ENCODE data around the gene CASK.

The CASK gene

GRCh38 chrX:41561045-41561444 lies 362.3 kb downstream of the CASK start:
- no peak for DNase-seq (ENCODE audit: low read depth, low spot score)

DNA sequence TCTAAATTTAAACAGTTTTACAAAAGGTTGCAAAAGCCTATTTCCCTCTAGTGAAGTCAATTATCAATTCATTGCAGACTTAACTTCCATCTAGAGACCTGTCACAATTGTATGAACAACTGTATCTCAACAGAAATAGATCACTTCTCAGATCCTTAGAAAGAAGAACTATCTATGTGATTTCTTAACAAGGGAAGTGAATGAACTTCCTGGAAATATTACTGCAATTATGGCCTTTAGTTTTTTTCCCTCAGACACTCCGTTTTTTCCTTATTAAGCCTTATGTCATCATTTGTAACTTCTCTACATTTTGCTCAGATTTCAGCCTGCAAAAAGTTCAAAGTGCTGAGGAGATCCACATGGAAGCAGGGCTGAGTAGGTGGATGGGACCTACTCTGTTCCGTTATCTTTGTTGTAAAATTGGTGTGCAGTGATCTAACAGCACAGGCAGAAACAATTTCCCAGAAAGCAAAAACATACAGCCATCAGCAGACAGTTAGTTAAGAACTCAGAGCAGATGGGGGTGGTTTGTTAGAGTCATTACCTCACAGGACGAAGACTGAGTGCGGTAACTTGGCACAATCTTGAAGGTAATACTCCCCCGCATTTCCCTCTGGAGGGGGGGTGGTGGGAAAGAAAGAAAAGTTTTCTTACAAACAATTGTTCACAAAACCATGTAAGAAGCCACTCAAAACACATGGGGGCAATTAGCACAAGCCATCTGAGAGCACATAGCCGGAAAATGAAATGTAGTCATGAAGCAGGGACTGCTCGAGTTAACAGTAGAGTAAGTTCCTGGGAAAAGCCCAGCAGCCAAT lies 363.9 kb downstream of the CASK start:
- no peak for DNase-seq (ENCODE audit: low read depth, low spot score)

DNA sequence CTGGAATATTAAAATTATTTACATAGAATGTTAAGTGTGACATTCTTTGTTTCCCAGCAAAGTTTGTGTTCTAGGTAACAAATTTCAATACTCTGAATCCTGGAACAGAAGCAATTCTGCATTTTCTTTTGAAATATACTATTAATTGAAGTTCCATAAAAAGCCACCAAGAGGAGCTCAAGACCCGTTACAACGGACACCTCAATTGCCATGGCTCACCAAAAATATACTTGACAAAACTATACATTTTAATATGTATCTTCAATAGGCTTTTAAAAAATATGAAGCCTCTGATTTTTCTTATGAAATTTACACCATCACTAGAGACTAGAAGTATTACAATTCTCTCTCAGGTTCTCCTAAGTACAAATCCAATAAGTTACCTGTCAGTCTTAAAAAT lies 364.8 kb downstream of the CASK start:
- DNase-seq (ENCODE audit: low read depth, low spot score) = no peak

DNA sequence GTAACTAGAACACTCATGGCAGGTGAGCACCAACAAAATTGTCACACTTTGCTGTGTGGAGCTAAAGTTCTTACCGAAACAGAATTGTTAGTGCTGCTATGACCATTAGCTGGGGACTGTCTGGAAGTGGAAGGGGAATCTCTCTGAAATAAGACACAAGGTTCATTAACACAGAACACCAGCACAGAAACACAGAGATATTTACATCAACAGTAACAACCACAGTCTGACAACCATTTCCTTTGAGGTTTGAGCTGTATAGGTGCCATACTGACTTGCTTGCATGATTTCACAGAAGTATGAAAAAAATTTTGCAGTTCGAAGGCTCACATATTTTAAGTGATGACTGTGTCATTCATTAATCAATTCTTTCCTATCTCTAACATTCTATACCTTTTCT lies 366.4 kb downstream of the CASK start:
- no peak for DNase-seq (ENCODE audit: low read depth, low spot score)

- DNase-seq (ENCODE audit: low read depth, low spot score) = no peak
Observed at GRCh38 chrX:41553688-41554087, 369.7 kb downstream of the CASK start.

GRCh38 chrX:41548411-41548810 lies 374.9 kb downstream of the CASK start:
- no peak for DNase-seq (ENCODE audit: low read depth, low spot score)

DNA sequence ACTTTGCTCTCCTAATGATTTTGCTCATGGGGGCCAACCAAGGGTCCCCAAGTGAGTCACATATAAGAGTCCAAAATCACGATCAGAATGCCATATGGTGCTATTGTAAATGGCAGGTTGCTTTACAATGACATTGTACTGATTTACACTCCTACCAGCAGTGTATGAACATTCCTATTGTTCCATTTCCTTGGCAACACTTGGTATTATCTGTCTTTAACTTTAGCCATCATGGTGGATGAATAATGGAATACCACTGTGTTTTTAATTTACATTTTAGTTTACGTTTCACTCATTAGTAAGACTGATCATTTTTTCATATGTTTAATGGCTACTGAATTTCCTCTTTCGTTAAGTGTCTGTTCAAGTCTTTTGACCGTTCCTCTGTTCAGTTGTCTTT lies 379.7 kb downstream of the CASK start:
- DNase-seq (ENCODE audit: low read depth, low spot score) = no peak

DNA sequence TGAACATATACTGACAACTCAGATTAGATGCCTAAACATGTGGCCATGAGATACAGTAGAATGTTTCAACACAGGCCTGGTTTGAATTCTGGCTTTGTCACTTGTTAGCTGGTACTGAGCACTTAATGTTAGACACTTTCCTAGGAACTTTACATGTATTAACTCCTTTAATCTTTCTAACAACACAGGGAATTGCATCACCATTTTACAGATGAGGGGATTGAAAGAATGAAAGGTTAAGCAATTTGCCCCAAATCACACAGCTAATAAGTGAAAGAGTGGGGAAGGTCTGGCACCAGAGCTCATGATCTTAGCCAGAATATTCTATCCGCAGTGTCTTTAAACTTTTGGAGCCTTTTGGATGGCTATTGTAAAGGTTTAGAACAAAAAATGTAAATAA lies 380.3 kb downstream of the CASK start:
- no peak for DNase-seq (ENCODE audit: low read depth, low spot score)

DNA sequence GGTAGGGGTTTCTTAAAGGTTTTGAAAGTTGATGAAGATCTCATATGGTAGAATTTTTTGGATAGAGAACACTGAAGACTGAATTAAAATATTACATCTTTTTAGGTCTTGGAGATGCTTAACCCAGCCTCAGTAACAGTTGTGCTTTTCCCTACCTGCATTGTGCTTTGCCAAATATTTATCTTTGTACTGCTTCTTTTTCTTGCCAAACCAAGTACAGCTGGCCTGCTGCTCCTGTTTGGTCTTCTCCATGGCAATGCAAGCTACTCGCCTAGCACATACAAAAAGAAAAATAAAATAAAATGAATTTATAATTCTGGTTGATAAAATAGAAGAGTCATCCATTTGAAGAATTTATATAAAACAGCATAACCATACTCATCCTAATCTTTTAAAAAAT lies 380.8 kb downstream of the CASK start:
- no peak for DNase-seq (ENCODE audit: low read depth, low spot score)

- no peak for DNase-seq (ENCODE audit: low read depth, low spot score)
Observed at GRCh38 chrX:41542135-41542534, 381.2 kb downstream of the CASK start.

GRCh38 chrX:41541386-41541785 lies 382.0 kb downstream of the CASK start:
- no peak for DNase-seq (ENCODE audit: low read depth, low spot score)

DNA sequence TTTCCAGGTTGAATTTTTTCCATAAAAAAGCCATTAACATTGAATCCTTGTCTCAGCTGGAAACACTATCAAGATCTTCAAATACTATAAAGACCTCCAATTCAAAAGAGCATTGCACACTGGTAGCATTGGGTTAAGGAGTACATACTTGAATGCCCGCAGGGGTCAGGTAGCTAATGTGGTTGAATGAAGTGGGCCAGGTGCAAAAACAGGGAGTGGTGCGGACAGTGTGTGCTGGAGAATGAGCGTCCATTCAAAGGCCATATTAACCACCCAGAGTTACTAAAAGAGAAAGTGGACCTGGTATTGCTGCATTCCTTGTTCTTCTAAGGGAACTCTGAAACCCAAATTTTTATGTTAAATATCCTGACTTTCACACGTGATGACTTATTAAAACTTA lies 384.6 kb downstream of the CASK start:
- no peak for DNase-seq (ENCODE audit: low read depth, low spot score)

DNA sequence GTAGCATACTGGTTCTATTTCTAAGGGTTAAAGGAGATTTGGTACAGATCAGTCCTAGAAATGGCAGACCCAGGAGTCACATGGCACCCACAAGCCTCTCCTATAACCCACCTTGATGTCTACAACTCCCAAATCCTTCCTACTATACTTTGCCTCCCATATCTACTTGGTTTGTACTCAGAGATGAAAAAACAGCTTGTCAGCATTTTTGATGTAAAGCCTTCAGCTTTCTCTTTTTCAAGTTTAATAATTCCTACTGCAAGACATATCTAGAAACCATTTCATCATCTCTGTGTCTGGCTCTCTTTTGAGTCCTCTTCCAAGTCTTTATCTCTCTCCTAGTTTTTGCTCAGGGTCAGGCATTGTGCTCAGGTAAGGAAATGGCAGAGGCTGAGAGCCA lies 393.3 kb downstream of the CASK start:
- no peak for DNase-seq (ENCODE audit: low read depth, low spot score)

GRCh38 chrX:41529221-41529620 lies 394.1 kb downstream of the CASK start:
- DNase-seq (ENCODE audit: low read depth, low spot score) = no peak

GRCh38 chrX:41528784-41529183 lies 394.6 kb downstream of the CASK start:
- no peak for DNase-seq (ENCODE audit: low read depth, low spot score)

GRCh38 chrX:41526925-41527324 lies 396.4 kb downstream of the CASK start:
- DNase-seq (ENCODE audit: low read depth, low spot score) = no peak

GRCh38 chrX:41526271-41526670 lies 397.1 kb downstream of the CASK start:
- no peak for DNase-seq (ENCODE audit: low read depth, low spot score)

DNA sequence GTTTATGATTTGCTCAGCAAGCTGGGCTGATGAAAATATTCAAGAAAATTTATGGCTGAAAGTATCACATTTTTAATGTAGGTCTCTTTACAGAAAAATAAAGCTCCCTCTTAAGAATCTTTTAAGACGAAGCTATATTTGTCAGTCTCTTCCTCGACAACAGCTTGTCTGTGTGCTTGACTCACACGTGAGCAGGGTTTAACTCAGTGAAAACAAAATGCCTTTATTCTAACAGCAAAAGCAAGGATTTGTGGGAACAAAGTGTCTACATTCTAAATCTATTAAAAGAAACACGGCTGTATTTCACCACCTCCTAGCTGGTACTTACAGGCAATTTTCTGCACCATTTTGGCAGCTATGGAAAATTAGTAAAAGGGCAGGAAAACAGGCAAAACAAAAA lies 400.7 kb downstream of the CASK start:
- no peak for DNase-seq (ENCODE audit: low read depth, low spot score)

- DNase-seq (ENCODE audit: low read depth, low spot score) = no peak
Observed at GRCh38 chrX:41522081-41522480, 401.3 kb downstream of the CASK start.

GRCh38 chrX:41519468-41519867 lies 403.9 kb downstream of the CASK start:
- DNase-seq (ENCODE audit: low read depth, low spot score) = no peak

- no peak for DNase-seq (ENCODE audit: low read depth, low spot score)
Observed at GRCh38 chrX:41518841-41519220, 404.5 kb downstream of the CASK start.

DNA sequence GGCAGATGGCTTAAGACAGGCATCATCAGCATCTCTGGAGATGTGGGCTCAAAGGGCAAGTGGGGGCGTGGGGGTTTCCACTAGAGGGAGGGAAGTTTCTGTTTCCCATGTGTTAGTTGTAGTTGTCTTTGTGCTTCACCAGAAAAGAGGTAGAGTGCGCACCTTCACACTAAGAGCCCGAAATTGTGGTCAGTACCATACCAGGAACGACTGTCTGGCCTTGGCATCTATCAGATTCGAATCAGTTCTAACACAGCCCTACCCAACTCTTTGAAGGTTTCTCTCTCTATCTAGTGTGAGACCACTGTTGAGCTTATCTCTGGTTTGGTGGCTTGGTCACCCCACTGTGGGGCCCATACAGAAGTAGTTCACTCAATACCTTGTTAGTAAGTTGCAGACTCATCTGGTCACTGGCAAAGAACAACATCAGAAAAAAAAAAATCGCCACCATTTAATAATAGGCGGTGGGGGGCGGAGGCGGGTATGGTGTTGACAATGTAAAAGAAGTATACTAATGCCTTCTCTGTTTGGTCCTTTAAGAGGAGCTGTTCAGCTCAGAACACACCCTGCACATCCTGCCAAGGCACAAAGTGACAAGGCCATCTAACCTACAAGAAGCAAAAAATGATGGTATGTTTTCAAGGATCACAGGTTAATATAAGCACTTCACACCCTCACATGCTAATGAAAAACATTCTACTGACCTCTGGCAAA lies 405.1 kb downstream of the CASK start:
- peak; percentile 3 for DNase-seq (ENCODE audit: low read depth, low spot score)

DNA sequence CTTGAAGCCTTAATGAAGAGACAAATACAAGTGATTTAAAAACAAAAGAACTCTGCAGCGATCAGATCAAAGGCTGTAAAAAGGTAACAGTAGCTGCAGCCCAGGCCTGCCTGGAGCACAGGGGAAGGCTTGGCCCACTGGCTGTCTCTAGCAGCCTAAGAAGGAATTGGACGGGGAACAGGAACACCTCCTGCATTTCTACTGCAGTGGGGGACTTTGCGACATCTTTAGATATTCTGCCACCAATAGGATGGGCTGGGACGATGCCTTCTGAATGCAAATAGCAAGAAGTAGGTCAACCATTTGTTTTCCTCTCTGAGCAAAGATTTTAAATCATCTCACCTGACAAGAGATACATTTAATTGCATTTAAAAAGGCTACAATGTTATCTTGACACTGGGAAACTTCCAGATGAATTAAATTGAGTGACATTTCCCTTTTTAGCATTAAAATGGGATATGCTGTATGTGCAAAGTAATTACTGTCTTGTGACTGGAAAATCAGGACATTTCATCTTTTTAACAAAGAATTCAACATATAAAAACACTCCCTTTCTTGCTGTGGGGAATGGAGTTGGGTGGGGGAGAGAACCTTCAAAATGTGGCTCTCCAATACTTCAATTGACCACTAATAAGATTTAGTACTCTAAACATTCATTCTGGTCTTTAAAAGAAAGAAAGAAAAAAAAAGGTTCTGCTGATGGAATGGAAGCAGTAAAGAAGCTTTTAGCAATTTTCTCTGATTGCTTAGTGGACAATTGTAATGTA lies 406.2 kb downstream of the CASK start:
- no peak for DNase-seq (ENCODE audit: low read depth, low spot score)

Data from activated naive CD8-positive, alpha-beta T cell treated with anti-CD3 and anti-CD28 coated beads, Interleukin-2, amount 50 U/mL, for 16 hours (primary cell).